ENCODE results near the gene ARHGAP28.

Gene ARHGAP28

DNA sequence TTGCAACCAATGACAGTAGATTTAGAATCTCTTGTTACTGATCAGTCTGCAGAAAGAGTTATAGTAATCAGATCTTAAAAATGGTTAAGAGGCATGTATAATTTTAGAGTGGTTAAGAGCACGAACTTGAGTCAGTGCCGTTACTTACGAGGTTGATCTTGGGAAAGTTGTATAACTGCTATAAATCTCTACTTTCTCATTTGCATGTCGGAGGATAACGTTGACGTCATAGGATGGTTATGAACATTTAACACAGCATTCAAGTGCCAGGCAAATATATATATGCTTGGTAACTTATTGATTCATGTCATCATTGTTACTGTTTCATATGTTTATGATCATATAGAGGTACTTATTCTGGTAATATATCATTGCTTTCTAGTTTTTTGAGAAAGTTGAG lies 146.2 kb downstream of the ARHGAP28 start:
- DNase-seq (ENCODE audit: extremely low spot score) = no peak
- POLR2A ChIA-PET = no interaction called here
- CTCF ChIA-PET = interaction anchor here (2.0 kb wide), 1 partner anchor 9 kb away, joined by 7 read pairs; no protein-coding TSS in a partner anchor
- TF ChIP-seq, protein P1, sequence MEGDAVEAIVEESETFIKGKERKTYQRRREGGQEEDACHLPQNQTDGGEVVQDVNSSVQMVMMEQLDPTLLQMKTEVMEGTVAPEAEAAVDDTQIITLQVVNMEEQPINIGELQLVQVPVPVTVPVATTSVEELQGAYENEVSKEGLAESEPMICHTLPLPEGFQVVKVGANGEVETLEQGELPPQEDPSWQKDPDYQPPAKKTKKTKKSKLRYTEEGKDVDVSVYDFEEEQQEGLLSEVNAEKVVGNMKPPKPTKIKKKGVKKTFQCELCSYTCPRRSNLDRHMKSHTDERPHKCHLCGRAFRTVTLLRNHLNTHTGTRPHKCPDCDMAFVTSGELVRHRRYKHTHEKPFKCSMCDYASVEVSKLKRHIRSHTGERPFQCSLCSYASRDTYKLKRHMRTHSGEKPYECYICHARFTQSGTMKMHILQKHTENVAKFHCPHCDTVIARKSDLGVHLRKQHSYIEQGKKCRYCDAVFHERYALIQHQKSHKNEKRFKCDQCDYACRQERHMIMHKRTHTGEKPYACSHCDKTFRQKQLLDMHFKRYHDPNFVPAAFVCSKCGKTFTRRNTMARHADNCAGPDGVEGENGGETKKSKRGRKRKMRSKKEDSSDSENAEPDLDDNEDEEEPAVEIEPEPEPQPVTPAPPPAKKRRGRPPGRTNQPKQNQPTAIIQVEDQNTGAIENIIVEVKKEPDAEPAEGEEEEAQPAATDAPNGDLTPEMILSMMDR (IDR thresholded peaks at IDR 0.05; ENCODE audit: control extremely low read depth, extremely low read depth, low read depth, missing control alignments) = no peak

DNA sequence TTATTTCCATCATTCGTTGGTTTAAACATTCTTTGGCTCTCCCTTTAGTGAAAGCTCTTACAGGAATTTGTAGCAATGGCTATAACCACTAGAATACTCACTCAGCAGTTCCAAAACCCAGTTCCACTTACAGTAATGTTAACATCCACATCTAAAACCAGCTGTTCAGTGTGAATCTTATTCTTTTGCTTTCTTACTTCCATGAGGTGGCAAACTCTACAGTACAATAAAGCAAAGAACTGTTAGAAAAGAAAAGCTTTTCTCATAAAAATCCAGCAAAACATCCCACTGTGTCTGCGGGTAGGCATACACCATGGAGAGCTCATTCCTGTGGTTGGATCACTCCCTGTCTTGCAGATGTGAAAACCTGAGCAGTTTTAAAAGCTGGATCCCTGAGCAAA lies 147.1 kb downstream of the ARHGAP28 start:
- TF ChIP-seq, protein P1 (IDR thresholded peaks at IDR 0.05; ENCODE audit: control extremely low read depth, extremely low read depth, low read depth, missing control alignments) = no peak
- CTCF ChIA-PET = interaction anchor here (1.1 kb wide), 1 partner anchor 9 kb away, joined by 3 read pairs; no protein-coding TSS in a partner anchor
- DNase-seq (ENCODE audit: extremely low spot score) = no peak
- POLR2A ChIA-PET = no interaction called here

DNA sequence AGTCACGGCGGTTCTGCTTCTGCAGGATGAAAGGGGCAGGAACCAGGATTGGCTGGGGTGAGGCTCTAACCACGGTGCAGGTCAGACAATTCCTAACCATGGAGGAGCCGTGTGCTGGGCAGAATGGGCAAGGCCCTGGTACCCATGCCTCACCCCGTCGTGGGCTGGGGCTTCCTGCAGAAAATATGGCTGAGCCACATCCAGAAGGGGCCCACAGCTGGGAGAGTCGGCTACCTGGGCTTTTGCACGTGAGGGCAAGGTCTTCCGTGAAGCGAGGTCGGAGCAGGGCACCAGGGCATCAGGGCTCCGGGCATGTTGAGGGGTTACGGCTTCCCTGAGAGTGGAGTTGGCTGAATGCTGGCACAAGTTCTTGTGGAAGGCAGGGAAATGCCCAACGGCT lies 147.8 kb downstream of the ARHGAP28 start:
- TF ChIP-seq, protein P1 (IDR thresholded peaks at IDR 0.05; ENCODE audit: control extremely low read depth, extremely low read depth, low read depth, missing control alignments) = no peak
- DNase-seq (ENCODE audit: extremely low spot score) = no peak
- CTCF ChIA-PET = interaction anchor here (1.1 kb wide), 1 partner anchor 8 kb away, joined by 3 read pairs; no protein-coding TSS in a partner anchor
- POLR2A ChIA-PET = no interaction called here

DNA sequence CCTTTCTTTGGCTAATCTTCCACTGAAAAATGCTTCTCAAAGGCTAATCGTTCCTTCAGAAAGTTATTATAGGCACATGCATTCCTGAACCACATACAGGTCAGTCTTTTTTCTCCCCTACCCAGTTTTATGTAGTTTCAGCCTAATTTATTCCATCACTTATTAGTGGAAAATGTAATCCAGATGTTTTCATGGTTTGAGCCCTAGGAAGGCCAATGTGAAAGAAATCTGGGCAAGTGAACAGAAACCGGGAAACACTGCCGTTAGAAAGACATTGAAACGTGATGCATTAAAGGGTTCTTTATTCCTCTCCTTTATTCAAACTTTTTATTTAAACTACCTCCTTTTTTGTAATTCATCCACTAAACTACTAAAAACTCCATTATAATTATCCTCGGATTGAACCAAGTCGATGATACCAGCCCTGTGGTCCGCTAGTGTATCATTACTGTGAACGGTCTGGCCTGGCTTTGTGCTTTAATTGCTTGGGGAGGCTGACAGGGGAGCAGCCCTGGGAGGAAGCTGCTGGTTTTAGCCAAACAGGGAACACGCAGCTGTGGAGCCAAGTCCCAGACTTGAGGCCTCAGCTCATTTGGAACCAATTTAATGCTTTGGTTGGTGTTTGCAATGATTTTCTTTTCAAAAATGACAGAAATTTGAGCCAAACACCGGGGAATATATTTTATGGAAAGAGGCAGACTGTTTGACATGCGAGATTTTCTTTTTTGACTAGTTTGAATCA lies 149.2 kb downstream of the ARHGAP28 start:
- POLR2A ChIA-PET = no interaction called here
- CTCF ChIA-PET = no interaction called here
- TF ChIP-seq, protein P1 (IDR thresholded peaks at IDR 0.05; ENCODE audit: control extremely low read depth, extremely low read depth, low read depth, missing control alignments) = no peak
- DNase-seq (ENCODE audit: extremely low spot score) = no peak

DNA sequence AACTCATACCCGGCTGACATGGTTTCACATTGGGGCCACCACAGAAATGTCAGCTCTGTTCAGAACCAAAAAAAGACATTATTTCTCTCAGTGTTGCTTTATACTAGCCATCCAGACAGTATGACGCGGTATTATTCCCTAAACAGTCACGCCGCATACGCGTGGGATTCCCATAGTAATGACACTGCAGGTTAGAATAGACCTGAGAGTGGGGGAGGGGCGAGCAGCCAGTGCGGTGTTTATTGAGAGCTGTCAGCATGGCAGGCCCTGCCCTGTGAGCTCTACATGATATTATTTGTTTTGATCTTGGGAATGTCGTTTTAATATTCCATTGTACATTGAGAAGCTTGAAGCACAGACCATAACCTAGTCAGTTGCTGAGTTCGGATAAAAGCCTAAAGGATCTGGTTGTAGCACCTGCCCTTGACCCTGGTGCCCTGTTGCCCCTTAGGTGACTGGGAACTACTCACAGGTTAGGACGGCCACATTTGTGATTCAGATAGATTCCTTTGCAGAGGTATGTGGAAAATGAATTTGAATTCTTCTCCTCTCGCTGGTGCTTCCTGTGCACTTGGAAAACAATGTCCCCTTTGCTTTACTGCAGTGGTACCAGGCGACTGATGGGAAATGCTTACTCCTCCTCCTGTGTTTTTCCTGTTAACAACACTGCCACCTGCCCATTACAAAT lies 150.1 kb downstream of the ARHGAP28 start:
- no peak for DNase-seq (ENCODE audit: extremely low spot score)
- ChIA-PET CTCF (no interaction called here), POLR2A (no interaction called here)
- TF ChIP-seq, protein P1 (IDR thresholded peaks at IDR 0.05; ENCODE audit: control extremely low read depth, extremely low read depth, low read depth, missing control alignments) = no peak

DNA sequence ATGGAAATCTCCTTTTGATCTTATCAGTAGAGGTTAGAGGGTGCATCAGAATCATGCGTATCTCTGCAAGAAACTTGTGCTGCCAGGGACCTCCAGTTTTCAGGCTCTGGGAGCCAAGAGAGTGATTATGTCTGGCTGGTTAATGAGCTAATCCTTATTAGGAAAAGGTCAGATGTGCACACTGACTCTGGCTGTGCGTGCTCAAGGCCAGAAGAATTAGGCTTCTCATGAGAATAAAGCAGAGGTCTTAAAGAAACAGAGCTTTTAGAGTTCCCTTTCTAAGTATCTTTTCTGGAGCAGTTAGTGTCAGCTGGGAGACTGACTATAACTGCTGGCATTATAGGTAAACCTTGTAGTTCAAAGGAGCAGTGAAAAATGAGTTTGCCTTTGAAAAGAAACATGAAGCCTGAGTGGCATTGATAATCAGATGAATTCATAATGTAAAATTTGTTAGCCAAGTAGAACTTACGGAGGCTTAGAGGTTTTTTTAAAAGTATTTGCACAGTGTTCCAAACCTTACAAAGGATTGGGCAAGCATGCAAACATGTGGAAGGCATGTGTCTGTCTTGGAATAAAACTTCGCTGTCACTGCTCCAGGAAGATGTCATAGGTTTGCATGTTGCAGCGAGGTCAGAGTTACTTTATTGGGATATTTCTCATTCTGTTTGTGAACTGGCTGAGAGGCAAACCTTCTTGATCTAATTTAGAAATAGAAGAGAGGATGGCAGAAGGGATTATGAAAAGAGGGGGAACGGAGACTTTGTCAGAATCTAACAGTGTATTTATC lies 151.7 kb downstream of the ARHGAP28 start:
- POLR2A ChIA-PET = no interaction called here
- no peak for DNase-seq (ENCODE audit: extremely low spot score)
- CTCF ChIA-PET = no interaction called here
- TF ChIP-seq, protein P1 (IDR thresholded peaks at IDR 0.05; ENCODE audit: control extremely low read depth, extremely low read depth, low read depth, missing control alignments) = no peak

Data from GM10248 (cell line).